Umbilical cord (tissue), 2 donors: ENCODE results near the gene ADRA2B. TPM values are rescaled to one million over a fixed set of nuclear protein-coding genes. Genes with fewer than 3 reads are reported as not detected.
A peak's percentile ranks its signal among the peaks of the same experiment; 100 is the strongest.

Experiments used
- DNase-seq: peaks from one replicate; pipeline ENCODE4 v3.0.0-alpha.2; 2015; ENCODE audit warnings: low spot score
- total RNA-seq: library from RNA; depleted of rRNA; stranded (reverse); fragments of >200 nt; gene quantifications from one replicate; pipeline ENCODE4 v1.2.3, GENCODE V29; 2014; ENCODE audit warnings: low replicate concordance; ENCODE audit not compliant: insufficient read depth

ADRA2B gene
- total RNA-seq, 1 donor from 2014 or later: 1.9 TPM

DNA sequence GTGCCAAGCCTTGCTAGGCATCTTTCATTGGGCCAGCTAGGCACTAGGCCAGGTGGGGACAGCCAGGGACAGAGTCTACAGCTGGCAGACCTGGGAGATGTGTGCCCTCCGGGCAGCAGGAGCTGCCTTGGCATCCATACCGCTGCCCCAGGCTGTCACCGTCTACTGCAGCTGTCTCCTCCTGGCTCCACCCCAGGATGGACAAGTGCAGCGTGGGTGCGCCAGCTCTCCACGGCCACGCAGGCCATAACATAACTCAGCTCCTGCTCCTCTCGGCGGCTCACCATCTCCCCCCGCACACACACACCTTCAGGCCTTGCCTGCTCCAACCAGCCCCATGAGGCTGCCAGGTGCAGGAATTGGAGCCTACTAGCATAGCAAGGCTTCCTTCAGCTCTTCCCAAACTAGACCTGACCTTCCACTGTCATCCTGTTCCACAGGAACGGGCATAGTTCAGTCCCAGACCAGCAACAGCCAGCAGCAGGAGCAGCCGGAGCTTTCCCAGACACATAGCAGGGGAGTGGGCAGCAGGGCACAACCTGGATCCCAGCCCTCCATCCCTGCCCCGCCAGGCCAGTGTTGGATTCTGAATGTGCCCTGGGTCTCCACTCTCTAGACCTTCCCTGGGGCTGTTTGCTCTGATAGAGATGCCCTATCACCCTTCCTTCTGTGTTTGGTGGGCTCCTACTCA lies 2.5 kb upstream of the ADRA2B start:
- DNase-seq: no peak

GRCh38 chr2:96117701-96118588 lies 1.6 kb upstream of the ADRA2B start:
- peak; percentile 27 for DNase-seq

DNA sequence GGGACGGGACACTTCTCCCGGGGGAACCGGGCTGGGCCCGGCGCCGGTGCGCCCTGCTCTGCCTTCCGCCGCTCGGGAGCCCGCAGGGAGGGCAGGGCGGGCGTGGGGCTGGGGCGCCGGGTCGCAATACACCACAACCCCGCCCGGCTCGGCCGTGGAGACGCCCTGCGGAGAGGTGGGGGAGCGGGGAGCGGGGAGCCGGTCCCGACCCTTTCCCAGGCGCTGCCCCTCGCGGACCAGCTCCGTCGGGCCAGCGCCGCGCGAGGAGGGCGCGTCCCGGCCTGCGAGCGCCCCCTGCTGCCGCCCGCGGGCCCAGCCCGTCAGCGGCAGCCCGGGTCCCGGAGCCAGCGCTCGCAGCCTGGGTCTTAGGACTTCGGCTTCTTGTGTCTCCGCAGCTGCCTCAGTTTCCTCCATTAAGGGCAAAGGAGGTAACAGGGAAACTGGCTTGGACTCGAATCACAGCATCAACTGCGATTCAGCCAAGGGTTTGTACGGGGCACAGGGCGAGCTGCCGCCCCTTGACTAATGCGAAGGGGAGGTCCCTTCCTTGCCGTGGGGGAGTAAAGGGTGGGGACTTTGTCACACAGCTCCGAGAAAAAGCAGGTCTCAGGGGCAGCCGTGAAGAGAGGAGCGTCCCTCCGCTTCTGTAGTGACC lies 635 bp upstream of the ADRA2B start:
- DNase-seq: peak; percentile 53

DNA sequence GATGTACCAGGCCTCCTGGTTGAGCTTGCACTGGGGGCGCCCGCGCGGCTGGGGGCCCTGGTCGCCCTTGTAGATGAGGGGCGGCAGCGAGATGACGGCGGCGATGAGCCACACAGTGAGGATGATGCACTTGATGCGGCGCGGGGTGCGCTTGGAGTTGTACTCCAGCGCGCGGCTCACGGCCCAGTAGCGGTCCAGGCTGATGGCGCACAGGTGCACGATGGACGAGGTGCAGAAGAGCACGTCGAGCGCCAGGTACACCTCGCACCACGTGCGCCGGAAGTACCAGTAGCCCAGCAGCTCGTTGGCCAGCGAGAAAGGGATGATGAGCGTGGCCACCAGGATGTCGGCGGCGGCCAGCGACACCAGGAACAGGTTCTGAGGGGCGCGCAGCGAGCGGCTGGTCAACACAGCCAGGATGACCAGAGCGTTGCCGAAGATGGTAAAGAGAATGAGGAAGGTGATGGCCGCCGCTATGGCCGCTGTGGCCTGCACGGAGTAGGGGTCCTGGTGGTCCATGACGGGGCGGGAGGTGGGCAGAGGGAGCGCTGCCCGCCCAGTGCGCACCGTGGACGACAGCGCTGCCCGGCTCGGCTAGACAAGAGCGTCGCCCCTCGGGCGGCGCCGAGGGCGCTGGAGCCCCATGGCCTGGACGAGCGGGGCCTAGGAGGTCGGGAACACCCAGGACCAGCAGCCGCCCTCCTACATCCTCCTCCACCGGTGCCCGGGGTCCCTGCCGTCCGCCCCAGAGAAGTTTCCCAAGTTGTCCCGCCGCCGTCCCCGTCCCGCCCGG lies 544 bp downstream of the ADRA2B start:
- no peak for DNase-seq

GRCh38 chr2:96114903-96115581 lies 1.3 kb downstream of the ADRA2B start:
- no peak for DNase-seq

DNA sequence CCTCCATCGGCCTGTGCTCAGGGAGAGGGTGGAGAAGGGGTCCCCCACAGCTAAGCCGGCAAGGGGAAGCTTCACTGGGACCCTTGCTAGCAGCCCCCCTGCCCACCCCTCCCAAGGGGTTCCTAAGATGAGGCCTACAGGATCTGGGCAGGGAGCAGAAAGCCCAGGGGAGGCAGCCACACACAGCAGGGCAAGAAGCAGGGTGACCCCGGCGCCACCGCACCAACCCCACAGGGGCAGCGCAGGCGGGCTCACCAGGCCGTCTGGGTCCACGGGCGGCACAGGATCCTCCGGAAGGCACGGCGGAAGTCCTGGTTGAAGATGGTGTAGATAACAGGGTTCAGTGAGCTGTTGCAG lies 1.8 kb downstream of the ADRA2B start:
- no peak for DNase-seq

- no peak for DNase-seq
Measured at GRCh38 chr2:96113951-96114350, 2.4 kb downstream of the ADRA2B start.

DNA sequence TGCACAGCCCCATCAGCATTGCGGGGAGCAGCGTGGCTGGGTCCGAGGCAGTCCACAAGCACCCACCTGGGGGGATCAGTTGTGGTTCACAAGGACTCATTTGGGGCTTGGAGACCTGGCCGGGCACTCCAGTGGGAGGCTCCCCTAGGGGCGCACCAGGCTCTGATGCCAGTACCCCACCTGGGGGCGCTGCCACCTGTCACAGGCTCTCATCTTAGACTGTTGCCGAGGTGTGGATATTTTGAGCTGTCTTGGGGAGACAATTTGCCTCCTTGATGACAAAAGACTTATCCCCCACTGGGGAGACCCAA lies 3.0 kb downstream of the ADRA2B start:
- DNase-seq: no peak

GRCh38 chr2:96112501-96113366 lies 3.6 kb downstream of the ADRA2B start:
- no peak for DNase-seq

GRCh38 chr2:96111823-96112500 lies 4.4 kb downstream of the ADRA2B start:
- no peak for DNase-seq

DNA sequence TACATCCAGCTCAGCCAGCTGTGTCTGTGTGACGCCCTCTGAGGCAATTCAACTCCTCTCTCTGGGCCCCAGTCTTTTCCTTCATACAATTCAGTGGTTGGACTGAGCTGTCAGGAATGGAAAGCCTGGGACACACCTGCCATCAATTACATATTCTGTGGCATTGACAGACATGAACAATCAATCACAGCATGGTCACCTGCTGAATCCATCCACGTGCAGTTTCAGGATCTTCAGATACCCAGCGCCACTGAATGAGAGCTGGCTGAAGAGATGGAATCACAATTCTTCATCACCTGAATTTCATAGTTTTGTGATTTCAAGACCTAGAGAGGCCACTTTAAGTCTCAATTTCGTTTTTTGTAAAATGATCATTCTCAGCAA lies 5.1 kb downstream of the ADRA2B start:
- DNase-seq: no peak

DNA sequence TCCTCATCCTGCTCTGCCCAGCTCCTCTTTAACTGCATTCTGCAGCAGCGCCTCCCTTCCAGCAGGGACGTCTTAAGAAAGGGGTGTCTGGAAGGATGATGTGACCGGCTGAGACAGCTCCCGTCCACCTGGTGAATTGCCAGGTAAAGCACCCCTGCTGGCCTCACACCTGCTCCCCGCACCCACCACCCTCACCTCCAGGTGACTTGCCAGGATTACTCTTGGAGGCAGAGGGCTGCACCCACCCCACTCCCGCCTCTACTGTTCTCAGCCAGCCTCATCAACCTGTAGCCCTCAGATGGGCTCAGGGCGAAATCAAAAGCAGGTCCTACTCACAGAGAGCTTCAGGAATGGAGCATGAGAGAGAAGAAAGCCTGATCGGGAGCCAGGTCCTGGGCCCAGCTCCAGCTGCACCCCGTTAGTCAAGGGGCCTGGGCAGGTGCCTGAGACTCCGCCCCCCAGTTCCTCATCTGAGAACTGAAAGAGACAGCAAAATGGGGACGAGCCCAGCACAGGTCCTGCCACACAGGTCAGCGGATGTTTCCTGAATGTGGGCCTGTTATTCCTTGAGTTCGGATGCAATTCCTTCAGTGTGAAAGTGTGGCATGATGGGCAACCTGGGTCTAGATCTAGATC lies 5.6 kb downstream of the ADRA2B start:
- DNase-seq: no peak

DNA sequence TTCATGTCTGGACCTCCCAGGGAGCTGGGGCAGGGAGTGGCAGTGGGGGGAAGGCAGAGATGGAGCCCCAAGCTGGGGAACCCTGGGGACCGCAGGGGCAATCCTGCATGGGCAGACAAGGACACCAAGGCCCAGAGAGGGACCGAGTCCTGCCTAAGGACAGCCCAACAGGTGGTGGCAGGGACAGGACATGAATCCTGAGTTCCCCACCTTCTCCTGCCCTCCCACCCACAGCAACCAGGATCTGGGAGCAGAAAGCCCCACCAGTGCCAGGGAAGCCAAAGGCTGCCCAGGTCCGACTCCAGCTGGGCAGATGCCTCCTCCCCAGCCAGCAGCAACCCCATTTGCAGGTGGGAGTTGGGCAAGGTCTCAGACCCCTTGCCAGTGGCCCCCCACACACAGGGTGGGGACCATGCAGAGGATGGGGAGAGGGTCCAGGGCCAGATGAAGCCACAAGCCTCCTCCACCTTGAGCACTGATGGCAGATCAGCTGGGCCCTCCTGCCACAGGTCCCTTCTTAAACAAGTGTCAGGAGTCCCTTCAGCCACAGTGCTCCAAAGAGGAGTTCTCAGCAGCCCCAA lies 6.3 kb downstream of the ADRA2B start:
- DNase-seq: no peak

- DNase-seq: no peak
Measured at GRCh38 chr2:96109361-96109680, 7.0 kb downstream of the ADRA2B start.

DNA sequence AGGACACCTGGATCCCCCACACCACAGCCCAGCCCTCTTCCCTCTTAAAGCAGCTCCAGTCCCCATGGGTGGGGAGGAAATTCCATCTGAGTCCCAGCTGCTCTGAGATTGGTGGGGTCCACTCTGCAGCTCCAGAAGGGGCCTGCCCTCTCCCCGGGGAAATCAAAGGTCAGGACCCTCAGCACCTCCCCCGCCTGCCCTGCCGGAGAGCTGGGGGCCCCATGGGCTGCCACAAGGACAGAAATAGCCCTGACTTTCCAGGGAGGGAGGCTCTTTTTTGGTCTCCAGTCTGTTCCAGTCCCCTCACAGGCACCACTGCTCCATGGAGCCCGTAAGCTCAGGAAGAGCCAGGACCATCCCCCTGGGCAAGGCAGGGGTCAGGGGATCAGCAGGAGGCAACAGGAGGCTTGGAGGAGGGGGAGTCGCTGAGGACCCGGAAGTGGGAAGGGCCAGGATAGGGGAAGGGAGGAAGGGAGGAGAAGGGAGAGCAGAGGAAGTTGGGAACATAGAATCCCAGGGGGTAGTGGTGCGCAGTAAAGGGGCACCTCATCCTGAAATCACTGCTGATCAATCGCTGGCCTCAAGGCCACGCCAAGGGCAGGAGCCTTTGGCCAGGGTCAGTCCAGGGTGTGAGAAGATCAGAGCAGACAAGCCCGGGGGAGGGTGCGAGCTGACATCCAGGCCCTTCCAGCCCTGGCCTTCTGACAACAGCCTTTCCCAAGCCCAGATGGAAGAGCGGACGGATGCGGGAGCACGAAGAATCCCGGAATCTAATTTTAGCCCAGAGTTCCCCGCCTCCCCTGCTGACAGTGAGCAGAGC lies 7.6 kb downstream of the ADRA2B start:
- DNase-seq: peak; percentile 70

- no peak for DNase-seq
Measured at GRCh38 chr2:96108151-96108540, 8.2 kb downstream of the ADRA2B start.

GRCh38 chr2:96107708-96108065 lies 8.7 kb downstream of the ADRA2B start:
- no peak for DNase-seq

DNA sequence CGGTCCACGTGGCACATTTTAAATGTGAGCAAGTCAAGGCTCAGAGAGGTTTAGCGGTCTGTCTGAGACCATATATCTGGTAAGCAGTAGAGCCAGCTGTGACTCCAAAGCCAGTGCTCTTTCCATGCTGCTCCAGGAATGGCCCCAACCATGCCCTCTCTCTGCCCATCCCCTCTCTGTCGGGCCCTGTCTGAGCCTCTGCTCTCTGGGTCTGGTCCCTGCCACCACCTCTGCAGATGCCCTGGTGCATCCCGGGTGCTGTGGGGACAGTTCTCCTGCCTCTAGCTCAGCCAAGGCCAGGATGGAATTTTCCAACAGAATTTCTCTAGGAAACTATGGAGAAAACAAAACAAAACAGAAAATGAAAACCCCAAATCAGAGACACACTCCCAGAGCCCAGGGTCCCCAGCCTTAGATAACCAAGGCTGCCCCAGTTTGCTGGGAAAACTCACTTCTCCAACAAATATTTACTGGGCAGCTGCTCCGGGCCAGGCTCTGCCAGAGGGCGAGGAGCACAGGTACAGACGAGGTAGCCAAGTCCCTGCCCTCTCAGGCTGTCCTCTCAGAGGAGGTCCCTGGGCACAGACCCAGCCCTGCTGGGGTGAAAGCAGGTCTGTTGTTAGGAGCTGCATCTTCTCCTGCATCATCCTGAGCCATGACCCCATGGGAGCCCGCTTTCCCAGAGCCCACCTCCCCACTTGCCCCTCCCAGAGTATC lies 9.2 kb downstream of the ADRA2B start:
- DNase-seq: no peak
